MM.1S (cell line): Measurements from ENCODE around the gene ISCU.

Experiments
- CTCF ChIP-seq: fragments of 300-600 bp; sonication (generic); IDR thresholded peaks from 2 replicates; pipeline ENCODE4 v1.5.1; 2016; ENCODE audit warnings: antibody characterized with exemption, low read length, mixed read lengths
- EZH2 ChIP-seq: fragments of 300-600 bp; sonication (generic); optimal IDR thresholded peaks from 2 replicates; pipeline ENCODE3; 2017; ENCODE audit warnings: low read depth, mild to moderate bottlenecking, antibody characterized with exemption, low read length, mixed read lengths

GRCh38 chr12:108547686-108548085, 14.7 kb upstream of the ISCU start:
- no peak for TF ChIP-seq EZH2
- no peak for TF ChIP-seq CTCF
